Peyer's patch (tissue), 4 donors: ENCODE data around the gene PEAK1.

ENCODE experiments used
- CTCF ChIP-seq, 6 experiments: fragments of 450-650 bp in 4 of 6; fragments of 200-600 bp in 2 of 6; sonication (generic) in 1 of 6; IDR thresholded peaks; one replicate each; pipeline ENCODE4 v1.5.1; 2017 to 2019; ENCODE audit warnings: antibody characterized with exemption in 6 of 6, mild to moderate bottlenecking in 3 of 6, moderate library complexity in 1 of 6
- POLR2A ChIP-seq, 2 donors: fragments of 450-650 bp; IDR thresholded peaks; one replicate each; pipeline ENCODE4 v1.5.1; 2017; ENCODE audit warnings: antibody characterized with exemption in 2 of 2, mild to moderate bottlenecking in 2 of 2, moderate library complexity in 2 of 2

- TF ChIP-seq CTCF (IDR thresholded peaks at IDR 0.05) (no peak), POLR2A (IDR thresholded peaks at IDR 0.05) (no peak)
Measured at GRCh38 chr15:77335298-77335697, 84.6 kb downstream of the PEAK1 start.
